Raji (cell line): ENCODE measurements around the gene RAB20.

ENCODE experiments used
- POLR2A ChIP-seq: IDR thresholded peaks from 2 replicates; pipeline ENCODE4 v1.6.1; 2011; ENCODE audit warnings: low read depth, low read length, control low read depth; ENCODE audit not compliant: insufficient read depth

RAB20 gene

DNA sequence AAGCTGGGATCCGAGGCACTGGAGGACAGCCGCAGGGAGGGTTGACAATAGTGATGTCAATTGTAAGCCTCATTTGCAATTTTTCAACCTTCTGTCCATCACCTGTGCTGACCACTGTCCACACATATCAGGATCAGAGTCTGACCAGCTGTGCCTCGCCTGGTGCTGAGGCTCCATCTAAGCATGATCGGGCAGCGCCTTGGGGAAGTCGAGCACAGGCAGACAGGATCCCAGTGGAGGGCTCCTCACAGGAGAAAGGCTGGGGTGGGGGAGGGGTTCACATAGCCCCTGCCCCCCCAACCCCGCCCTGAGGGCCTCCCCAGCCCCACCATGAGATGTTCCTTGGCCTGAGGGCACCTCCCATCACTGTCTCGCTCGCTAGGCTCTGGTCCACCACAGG is 60.3 kb downstream of the RAB20 start:
- no peak for TF ChIP-seq POLR2A

DNA sequence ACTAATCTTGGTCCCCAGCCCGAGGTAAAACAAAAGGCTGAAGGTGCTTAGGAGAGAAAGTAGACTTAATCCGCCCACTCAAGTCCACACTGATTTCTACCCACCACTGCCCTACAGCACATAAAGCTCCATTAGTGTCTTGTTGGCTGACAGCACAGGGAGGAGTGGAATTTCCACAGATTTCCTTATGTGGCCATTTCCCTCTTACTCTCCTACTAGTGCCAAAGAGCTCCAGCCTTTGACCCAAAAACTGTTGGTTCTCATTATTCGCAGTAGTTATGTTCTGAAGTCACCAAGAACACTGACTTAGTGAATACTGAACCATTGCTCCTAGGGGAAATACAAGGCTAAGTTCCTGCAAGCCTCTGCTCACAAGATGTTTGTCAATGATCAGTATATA is 61.2 kb downstream of the RAB20 start:
- no peak for TF ChIP-seq POLR2A

GRCh38 chr13:110499621-110500281 is 61.8 kb downstream of the RAB20 start:
- TF ChIP-seq POLR2A, result no peak

DNA sequence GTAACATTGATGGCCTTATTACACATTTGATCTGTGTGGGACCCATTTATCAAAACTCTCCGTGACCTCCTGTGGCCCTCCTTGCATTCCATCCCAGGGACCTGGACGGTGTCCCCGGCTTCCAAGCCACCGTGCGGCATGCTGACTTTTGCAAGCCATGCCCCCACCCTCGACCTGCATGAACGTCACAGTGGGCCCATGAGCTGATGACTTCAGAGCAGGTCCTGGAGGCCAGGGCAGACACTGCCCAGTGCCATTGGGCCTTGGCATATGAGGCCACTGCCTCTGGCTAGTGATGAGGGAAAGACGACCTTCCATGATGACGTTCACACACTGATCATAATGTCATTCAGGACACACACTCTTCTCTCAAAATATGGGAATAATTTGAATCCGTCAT is 62.8 kb downstream of the RAB20 start:
- no peak for TF ChIP-seq POLR2A

- TF ChIP-seq POLR2A, result no peak
Measured at GRCh38 chr13:110498327-110498726, 63.2 kb downstream of the RAB20 start.

DNA sequence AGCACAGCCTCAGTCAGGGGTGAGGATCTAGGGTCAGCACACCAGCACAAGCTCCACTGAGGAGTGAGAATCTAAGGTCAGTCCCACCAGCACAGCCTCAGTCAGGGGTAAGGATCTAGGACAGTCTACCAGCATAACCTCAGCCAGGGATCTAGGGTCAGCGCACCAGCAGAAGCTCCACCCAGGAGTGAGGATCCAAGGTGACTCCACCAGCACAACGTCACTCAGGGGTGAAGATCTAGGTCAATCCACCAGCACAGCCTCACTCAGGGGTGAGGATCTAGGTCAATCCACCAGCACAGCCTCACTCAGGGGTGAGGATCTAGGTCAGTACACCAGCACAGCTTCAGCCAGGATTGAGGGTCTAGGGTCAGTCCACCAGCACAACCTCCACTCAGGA is 64.5 kb downstream of the RAB20 start:
- no peak for TF ChIP-seq POLR2A

GRCh38 chr13:110496281-110496680 is 65.2 kb downstream of the RAB20 start:
- no peak for TF ChIP-seq POLR2A

DNA sequence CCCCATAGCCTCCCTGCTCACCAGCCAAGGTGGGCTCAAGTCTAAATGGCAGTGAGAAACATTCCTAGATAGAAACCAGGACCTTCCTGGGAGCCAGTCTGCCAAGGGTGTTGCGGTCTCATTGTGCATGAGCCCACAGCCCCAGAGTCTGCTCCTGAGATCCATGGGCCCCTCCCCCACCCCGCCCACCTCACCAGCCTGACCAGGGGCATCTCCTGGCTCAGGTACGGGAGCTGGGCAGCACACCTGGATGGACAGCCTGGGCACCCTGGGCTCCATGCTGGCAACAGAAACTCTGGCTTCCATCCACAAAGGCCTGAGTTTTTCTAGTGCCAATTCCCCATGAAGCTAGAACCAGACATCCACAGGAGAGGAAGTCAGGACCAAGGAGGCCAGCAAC is 65.6 kb downstream of the RAB20 start:
- no peak for TF ChIP-seq POLR2A

GRCh38 chr13:110495376-110495775 is 66.1 kb downstream of the RAB20 start:
- no peak for TF ChIP-seq POLR2A

DNA sequence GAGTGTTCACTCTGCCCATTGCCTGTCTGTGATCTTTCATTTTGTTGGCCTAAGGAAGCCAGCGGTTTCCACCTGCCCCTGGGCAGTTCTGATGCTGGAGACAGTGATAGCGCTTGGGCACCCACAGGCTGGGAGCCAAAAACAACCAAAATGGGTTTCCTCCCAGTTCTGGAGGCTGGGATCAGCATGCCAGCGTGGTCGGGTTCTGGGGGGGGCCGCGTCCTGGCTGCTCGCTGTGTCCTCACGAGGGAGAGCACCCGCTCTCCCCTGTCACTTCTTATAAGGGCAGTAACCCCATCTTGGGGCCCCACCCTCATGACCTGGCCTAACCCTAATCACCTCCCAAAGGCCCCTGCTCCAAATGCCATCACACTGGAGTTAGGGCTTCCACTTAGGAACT is 67.9 kb downstream of the RAB20 start:
- TF ChIP-seq POLR2A, result no peak

- TF ChIP-seq POLR2A, result no peak
Measured at GRCh38 chr13:110492679-110493593, 68.6 kb downstream of the RAB20 start.

GRCh38 chr13:110491869-110492678 is 69.4 kb downstream of the RAB20 start:
- no peak for TF ChIP-seq POLR2A

- no peak for TF ChIP-seq POLR2A
Measured at GRCh38 chr13:110490009-110490770, 71.3 kb downstream of the RAB20 start.

GRCh38 chr13:110486061-110486715 is 75.3 kb downstream of the RAB20 start:
- TF ChIP-seq POLR2A, result no peak

GRCh38 chr13:110485604-110486003 is 75.9 kb downstream of the RAB20 start:
- TF ChIP-seq POLR2A, result no peak
